Liver (tissue), 3 donors: ENCODE measurements around the gene NTF4.

Experiments used
- CTCF ChIP-seq: fragments of 150-350 bp; IDR thresholded peaks from 2 replicates; pipeline ENCODE4 v1.5.1; 2017; ENCODE audit warnings: improper control_type of control experiment, low read depth, low read length; ENCODE audit not compliant: missing input control
- HNF4G ChIP-seq: IDR thresholded peaks from 2 replicates; pipeline ENCODE4 v1.6.1; 2016; ENCODE audit warnings: antibody characterized with exemption
- MAX ChIP-seq: IDR thresholded peaks from 2 replicates; pipeline ENCODE4 v1.6.1; 2016; ENCODE audit warnings: antibody characterized with exemption
- RXRA ChIP-seq, 2 donors: IDR thresholded peaks; 2 replicates each; pipeline ENCODE4 v1.6.1; 2017 to 2018; ENCODE audit warnings: antibody characterized with exemption in 2 of 2, mild to moderate bottlenecking in 1 of 2
- donor health status: healthy.
- donor health status: healthy.

- TF ChIP-seq CTCF: peak; percentile 59
- no peak for TF ChIP-seq MAX
- TF ChIP-seq RXRA (IDR thresholded peaks at IDR 0.05): no peak
- no peak for TF ChIP-seq HNF4G
Measured at GRCh38 chr19:49106648-49107135, 42.1 kb upstream of the NTF4 start.
